ENCODE data around the gene CERS3. TPM values are rescaled to one million over a fixed set of nuclear protein-coding genes. Genes with fewer than 3 reads are reported as not detected.

Gene CERS3
- total RNA-seq, 1 donor from 2014 or later: not detected

Other genes starting within 250 kb of the CERS3 start
- 4.8 TPM for gene ADAMTS17, start 187.0 kb downstream of the CERS3 start, total RNA-seq (ENCODE audit: unreplicated experiment)
- gene LINS1, start 73.2 kb upstream of the CERS3 start, total RNA-seq (ENCODE audit: unreplicated experiment): 10.2 TPM
- 16.2 TPM for gene ASB7, start 73.6 kb upstream of the CERS3 start, total RNA-seq (ENCODE audit: unreplicated experiment)

All from endothelial cell (in vitro differentiated cells).